GM04504 (cell line): Measurements from ENCODE around the gene CYB5R3.
"Not testable (repeated sequence)": the region's sequence is repeated elsewhere in the genome, so short reads cannot be mapped to it uniquely, and the experiment has no call there.

Source experiments
- DNase-seq: peaks from one replicate; pipeline ENCODE4 v3.0.0-alpha.2; 2012; ENCODE audit warnings: low read depth

The CYB5R3 gene

GRCh38 chr22:42623301-42623751, 25.9 kb downstream of the CYB5R3 start:
- DNase-seq: no peak

DNA sequence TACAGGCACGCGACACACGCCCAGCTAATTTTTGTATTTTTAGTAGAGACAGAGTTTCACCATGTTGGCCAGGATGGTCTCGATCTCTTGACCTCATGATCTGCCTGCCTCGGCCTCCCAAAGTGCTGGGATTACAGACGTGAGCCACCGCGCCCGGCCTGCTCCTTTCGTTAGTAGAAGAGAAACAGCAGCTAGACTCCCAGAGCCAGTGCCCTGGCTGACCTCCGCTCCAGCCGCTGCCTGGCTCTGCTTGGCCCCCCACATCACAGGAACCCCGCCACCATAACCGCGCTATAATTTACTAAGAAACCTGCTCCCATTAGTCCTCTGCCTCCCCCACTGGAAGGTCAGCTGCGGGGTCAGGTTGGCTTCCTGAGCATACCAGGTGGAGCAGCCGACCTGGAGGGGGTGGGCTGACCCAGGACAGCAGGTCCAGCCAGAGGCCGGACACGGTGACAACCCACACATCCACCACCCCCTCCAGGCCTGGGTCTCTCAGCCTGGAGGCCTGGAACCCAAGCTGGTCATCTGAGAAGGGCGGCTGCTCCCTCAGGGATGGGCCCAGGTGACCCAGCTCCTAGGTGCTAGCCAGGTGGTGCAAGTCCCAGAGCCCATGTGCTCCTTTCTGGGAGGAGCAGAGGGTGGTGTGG, 27.0 kb downstream of the CYB5R3 start:
- DNase-seq: no peak

GRCh38 chr22:42621505-42622002, 27.6 kb downstream of the CYB5R3 start:
- peak; percentile 66 for DNase-seq

DNA sequence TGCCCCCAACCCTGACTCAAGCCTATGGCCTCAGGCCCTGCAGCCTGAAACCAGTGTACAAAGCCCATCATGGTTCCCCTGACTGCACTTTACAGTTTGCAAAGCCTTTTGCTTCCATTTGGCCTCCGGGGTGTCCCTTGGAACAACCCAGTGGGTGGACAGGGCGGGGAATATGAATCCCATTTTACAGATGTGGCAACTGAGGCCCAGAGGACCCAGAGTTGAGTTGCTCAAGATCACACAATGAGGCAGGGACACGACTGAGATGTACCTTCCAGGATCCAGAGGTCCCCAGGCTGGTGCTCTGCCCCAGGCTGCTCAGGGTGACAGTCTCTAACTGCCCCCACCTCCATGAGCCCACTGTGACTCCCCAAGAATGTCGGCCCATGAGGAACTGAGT, 29.1 kb downstream of the CYB5R3 start:
- no peak for DNase-seq

GRCh38 chr22:42619261-42620063, 29.7 kb downstream of the CYB5R3 start:
- DNase-seq: no peak

DNA sequence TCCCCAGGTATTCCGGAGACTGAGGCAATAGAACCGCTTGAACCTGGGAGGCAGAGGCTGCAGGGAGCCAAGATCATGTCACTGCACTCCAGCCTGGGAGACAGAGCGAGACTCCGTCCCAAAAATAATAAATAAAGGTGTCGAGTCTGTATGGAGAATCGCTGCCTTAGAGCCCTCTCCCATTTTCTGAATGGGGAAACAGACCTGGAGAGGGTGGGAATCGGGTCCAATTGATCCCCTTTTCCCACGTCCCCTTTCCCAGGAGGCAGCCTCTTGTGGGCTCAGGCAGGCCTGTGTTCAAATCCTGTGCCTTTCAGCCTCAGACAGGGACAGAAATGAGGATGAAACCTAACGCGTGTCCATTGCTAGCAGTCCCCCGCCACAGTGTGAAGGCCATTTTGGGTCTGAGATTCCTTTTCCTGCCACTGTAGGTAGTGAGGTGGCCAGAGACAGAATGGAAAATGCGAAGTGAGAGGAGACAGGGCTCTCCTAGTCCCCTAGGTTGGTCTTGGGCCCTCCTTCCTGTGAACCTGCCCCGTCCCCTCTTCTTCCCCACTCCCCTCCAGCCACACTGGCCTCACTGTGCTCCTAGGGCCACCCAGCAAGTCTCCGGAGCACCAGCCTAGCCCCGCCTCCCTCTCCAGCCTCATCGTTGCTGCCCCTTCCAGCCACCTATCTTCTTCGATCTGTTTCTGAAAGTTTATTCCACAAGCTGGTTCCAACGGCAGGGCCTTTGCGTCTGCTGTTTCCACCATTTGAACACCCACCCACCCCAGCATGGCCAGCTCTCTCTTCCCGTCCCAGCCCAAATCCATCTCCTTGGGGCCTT, 31.8 kb downstream of the CYB5R3 start:
- no peak for DNase-seq

- DNase-seq: not testable (repeated sequence)
Observed at GRCh38 chr22:42615860-42616175, 33.4 kb downstream of the CYB5R3 start.

- DNase-seq: peak; percentile 98
Observed at GRCh38 chr22:42615092-42615859, 33.9 kb downstream of the CYB5R3 start.

DNA sequence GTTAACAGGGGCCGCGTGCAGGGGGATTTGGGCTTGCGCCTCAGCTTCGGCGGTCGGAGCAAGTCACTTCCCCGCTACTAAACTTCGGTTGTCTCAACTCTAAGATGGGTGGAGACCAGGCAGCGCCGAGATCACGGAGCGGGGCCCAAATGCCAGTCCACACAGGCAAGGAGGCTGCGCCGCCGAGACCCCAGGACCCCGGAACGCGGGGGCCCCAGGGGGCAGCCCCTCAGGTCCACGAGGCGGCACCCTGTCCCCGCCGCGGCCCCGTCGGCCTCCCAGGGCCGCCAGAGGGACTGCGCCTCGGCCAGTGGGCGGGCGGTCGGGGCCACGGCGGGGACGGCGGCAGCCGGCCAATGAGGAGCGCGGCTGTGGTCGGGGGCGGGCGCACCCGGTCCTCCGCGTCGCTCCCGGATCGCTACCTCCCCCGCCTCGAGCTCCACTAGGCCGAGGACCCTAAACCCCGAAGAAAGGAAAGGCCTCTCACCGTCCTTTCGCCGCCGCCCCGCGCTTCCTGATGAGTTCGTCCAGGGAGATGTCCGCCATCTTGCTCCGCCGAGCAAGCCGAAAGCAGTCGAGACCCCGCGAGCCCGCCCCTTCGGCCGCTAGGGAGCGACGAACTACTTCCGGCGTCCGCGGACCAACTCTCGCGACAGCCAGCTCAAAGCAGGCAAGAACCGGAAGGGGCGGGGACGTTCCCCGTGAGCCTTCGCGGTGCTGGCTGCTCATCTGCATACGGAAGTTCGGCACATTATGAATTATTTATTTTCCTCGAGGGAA, 34.7 kb downstream of the CYB5R3 start, which contains the start of gene POLDIP3:
TSS of gene POLDIP3 (minus strand) at position 572 of the 780 bp plus-strand sequence. CDS start at position 546, 26 bp downstream.
- DNase-seq: peak; percentile 96

DNA sequence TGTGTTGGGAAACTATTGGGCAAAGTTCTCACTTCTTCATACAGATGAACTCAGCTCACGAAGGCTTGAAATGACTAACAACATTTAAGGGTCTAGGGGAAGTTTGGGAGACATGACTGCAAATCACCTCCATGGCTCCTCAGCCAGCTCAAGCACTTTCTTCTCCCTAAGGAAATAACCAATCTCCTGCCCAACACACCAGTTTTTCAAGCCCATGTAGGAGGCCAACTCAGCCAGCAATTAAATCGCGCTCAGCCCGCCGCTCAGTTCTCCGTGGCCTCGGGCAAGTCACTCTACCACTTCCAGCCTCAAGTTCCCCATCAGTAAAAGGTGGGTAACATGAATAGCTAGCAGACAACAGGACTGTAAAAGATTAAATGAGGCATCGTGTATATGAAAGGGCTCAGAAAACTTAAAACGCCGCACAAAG, 35.3 kb downstream of the CYB5R3 start:
- no peak for DNase-seq

- DNase-seq: no peak
Observed at GRCh38 chr22:42612336-42612735, 36.9 kb downstream of the CYB5R3 start.

- no peak for DNase-seq
Observed at GRCh38 chr22:42611051-42611450, 38.1 kb downstream of the CYB5R3 start.

- DNase-seq: no peak
Observed at GRCh38 chr22:42610186-42610585, 39.0 kb downstream of the CYB5R3 start.

GRCh38 chr22:42608823-42609361, 40.3 kb downstream of the CYB5R3 start:
- DNase-seq: no peak

- no peak for DNase-seq
Observed at GRCh38 chr22:42608136-42608822, 40.9 kb downstream of the CYB5R3 start.

DNA sequence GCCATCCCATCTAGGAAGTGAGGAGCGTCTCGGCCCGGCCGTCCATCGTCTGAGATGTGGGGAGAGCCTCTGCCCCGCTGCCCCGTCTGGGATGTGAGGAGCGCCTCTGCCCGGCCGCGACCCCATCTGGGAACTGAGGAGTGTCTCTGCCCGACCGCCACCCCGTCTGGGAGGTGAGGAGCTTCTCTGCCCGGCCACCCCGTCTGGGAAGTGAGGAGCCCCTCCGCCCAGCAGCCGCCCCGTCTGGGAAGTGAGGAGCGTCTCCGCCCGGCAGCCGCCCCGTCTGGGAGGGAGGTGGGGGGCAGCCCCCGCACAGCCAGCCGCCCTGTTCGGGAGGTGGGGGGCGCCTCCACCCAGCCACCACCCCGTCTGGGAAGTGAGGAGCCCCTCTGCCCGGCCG, 41.6 kb downstream of the CYB5R3 start:
- not testable (repeated sequence) for DNase-seq

DNA sequence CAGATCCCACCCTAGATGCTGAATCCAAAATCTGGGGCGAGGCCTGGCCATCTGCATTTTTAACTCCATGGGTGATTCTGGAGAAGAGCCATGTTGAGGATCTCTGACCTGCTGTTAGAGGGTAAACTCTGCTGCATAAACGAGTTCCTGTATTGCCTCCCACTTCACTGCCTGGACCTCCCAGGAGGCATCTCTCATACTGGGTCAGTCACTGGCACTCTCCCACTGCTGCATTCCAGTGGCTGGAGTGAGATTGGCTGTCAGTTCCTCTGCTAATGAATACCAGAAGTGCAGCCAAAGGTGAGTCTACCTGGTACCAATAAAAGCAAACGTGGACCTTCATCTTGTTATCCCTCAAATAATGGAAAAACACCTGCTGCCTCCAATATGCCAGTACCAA, 44.8 kb downstream of the CYB5R3 start:
- no peak for DNase-seq

GRCh38 chr22:42603427-42603826, 45.8 kb downstream of the CYB5R3 start:
- no peak for DNase-seq

GRCh38 chr22:42602470-42602869, 46.7 kb downstream of the CYB5R3 start:
- no peak for DNase-seq
